ENCODE data around the gene SLC9A5.

Gene SLC9A5, protein sequence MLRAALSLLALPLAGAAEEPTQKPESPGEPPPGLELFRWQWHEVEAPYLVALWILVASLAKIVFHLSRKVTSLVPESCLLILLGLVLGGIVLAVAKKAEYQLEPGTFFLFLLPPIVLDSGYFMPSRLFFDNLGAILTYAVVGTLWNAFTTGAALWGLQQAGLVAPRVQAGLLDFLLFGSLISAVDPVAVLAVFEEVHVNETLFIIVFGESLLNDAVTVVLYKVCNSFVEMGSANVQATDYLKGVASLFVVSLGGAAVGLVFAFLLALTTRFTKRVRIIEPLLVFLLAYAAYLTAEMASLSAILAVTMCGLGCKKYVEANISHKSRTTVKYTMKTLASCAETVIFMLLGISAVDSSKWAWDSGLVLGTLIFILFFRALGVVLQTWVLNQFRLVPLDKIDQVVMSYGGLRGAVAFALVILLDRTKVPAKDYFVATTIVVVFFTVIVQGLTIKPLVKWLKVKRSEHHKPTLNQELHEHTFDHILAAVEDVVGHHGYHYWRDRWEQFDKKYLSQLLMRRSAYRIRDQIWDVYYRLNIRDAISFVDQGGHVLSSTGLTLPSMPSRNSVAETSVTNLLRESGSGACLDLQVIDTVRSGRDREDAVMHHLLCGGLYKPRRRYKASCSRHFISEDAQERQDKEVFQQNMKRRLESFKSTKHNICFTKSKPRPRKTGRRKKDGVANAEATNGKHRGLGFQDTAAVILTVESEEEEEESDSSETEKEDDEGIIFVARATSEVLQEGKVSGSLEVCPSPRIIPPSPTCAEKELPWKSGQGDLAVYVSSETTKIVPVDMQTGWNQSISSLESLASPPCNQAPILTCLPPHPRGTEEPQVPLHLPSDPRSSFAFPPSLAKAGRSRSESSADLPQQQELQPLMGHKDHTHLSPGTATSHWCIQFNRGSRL
- 5.4 reads per million, percentile 21 among the genes with 10 or more reads in this experiment for total RNA-seq

DNA sequence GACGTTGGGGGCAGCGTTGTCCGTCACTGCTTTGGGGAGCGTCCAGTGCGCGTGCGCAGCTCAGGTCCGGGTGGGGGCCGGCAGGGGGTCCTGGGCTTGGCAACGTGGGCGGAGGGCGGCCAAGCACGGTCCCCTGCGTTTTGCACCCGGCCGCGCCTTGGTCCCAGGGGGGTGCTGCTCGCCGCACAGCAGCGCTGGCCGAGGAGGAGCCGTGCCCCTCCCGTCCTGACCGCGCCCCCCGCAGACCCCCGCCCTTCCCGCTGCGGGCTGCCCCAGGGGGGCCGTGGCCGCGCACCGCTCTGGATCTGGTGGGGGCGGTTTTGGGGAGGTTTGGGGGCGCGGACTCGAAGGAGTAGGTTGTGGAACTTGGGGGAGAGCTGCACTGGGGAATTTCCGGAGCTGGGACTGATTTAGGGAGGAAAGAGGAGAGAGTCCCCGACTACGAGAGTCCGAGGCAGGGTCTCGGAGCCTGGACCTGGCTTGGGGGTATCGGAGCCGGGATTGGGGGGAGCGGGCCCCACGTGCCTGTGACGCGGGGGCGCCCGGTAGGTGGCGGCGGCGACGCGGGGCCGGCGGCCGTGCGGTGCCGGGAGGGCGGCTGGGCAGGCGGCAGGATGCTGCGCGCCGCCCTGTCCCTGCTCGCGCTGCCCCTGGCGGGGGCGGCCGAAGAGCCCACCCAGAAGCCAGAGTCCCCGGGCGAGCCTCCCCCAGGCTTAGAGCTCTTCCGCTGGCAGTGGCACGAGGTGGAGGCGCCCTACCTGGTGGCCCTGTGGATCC, at the start of gene SLC9A5:
Gene SLC9A5, plus strand, starts transcription at position 579 of the 777 bp plus-strand sequence. Its CDS starts 36 bp downstream, at position 615.
- DNase-seq: no peak

- no peak for DNase-seq
These were observed 49.6 kb upstream of the SLC9A5 start, which contains the start of gene ELMO3 for GRCh38 chr16:67199011-67199807. Gene ELMO3 (plus strand): TSS chr16:67199131. CDS start chr16:67199327, 196 bp downstream.

DNA sequence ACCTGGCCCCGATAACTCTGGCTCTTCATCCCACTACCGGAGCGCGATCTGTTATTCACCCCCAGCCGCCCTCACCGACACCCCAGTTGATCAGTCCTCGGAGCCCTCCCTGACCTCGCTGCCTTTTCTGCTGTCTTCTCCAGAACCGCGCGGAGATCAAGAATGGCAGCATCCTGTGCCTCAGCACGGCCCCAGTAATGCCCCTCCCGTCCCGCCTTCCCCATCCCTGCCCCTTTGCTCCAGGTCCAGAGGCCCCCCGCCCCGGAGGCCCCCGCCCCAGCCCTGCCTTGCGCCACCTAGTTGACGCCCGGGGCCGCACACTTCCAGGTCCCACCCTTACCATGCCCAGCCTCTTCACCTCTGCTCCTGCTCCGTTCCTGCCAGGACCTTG, 49.0 kb upstream of the SLC9A5 start:
- DNase-seq: no peak

DNA sequence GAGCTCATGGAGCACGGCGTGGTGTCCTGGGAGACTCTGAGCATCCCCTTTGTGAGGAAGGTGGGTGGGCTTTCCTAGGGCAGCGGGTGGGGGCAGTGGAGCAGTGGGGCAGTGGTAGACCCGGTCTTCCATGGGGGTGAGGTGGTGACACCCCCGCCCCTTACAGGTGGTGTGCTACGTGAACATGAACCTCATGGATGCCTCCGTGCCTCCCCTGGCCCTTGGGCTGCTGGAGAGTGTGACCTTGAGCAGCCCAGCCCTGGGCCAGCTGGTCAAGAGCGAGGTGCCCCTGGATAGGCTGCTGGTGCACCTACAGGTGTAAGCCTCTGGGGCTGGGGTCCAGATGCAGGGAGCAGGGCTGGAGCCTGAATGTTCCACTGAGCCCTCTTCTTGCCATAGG, 48.3 kb upstream of the SLC9A5 start:
- no peak for DNase-seq

- no peak for DNase-seq
These were observed 47.1 kb upstream of the SLC9A5 start for GRCh38 chr16:67201411-67202345.

DNA sequence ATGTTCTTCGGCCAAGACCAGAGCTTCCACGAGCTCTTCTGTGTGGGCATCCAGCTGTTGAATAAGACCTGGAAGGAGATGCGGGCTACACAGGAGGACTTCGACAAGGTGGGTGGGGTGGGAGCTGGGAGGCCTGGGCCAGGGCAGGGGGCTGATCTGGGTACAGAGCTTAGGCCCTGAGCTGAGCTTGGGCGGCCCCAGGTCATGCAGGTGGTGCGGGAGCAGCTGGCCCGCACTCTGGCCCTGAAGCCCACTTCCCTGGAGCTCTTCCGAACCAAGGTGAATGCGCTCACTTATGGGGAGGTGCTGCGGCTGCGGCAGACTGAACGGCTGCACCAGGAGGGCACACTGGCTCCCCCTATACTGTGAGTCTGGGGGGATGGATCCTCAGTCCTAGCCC, 46.4 kb upstream of the SLC9A5 start:
- no peak for DNase-seq

GRCh38 chr16:67202956-67203493, 45.8 kb upstream of the SLC9A5 start:
- DNase-seq: no peak

DNA sequence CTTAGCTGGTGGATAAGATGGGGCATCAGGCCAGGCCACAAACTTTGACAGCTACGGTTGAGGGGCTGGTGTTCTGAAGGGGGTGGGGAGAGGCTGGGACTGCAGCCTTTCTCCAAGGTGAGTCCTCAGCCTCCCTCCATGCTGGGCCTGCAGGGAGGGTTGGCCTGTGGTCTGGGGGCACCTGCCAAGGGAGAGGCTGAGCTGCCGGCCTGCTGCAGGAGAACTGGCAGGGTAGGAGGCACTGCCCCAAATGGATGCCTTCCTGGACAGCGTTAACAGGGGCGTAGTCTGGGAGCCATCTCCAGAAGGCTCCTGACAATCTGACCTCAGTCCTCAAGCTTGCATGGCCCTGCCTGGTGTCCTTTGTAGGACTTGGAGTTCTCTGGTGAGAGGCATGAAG, 44.7 kb upstream of the SLC9A5 start:
- DNase-seq: no peak

GRCh38 chr16:67206129-67206837, 42.5 kb upstream of the SLC9A5 start:
- DNase-seq: no peak

- DNase-seq: no peak
These were observed 41.9 kb upstream of the SLC9A5 start for GRCh38 chr16:67206838-67207248.

- no peak for DNase-seq
These were observed 41.3 kb upstream of the SLC9A5 start for GRCh38 chr16:67207249-67208091.

- DNase-seq: no peak
These were observed 40.5 kb upstream of the SLC9A5 start for GRCh38 chr16:67208154-67208896.

DNA sequence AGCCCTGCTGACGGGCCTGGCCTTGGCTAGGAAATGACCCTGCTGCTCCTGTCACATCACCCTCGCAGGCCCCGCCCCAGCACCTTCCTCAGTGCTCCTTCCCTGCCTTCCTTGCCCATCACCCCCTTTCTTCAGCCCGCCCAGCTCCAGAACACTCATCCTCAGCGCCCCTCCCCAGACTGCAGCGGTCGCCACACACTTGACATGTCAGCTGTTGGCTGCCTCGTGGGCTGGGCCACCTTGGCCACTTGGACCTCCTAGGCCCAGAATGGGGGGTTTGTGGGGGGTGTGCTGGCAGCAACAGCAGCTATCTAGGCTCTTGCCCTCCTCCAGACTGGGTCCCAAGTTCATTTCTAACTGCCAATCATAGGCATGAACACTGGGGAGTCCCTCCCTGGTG, 39.2 kb upstream of the SLC9A5 start:
- DNase-seq: no peak

DNA sequence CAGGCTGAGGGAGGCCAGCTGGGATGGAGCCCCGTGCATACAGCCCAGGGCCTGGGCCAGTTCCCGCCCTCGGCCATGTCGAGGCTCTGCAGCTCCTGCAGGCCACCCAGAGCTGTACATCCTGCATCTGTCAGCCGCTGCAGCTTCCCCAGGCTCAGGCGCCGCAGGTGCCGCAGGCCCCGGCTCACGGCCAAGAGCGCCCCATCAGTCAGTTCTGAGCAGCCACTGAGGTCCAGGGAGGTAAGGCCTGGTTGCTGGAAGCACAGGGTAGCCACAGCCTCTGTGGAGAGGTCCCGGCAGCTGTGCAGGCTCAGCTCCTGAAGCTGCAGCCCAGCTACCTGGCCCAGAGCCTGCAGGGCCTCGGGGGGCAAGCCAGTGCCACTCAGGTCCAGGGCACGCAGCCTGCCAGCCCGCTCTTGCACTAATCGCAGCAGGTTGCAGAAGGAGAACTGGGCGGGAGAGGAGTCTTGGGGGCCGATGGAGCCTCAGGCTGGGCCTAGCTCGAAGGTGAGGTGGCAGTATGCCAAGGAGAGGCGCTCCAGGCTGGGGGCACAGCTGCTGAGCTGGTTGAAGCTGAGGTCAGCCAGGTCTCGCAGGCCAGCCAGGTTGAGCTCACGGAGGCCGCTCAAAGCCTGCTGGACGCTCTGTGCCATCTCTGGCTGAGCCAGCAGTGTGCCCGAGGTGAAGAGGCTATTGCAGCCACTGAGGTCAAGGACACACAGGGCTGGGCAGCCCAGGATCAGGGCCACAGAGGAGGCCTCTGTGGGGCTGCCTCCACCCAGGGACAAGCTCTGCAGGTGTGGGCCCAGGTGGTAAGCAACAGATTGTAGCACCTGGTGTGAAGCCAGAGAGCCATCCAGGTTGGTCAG, 38.5 kb upstream of the SLC9A5 start:
- no peak for DNase-seq

- DNase-seq: no peak
These were observed 37.1 kb upstream of the SLC9A5 start for GRCh38 chr16:67211674-67212073.

GRCh38 chr16:67212766-67213165, 36.0 kb upstream of the SLC9A5 start:
- no peak for DNase-seq

All from effector CD4-positive, alpha-beta T cell (primary cell).